ENCODE measurements around the gene SYT10.
"Not testable (repeated sequence)": the region's sequence is repeated elsewhere in the genome, so short reads cannot be mapped to it uniquely, and the experiment has no call there.

The SYT10 gene

GRCh38 chr12:33431648-33432047, 8.0 kb downstream of the SYT10 start:
- no peak overlapping the region for H3K27ac ChIP-seq
- DNase-seq (ENCODE audit: low spot score) = no peak
- H3K4me3 ChIP-seq = no peak overlapping the region
- TF ChIP-seq CTCF (IDR thresholded peaks at IDR 0.05) = no peak

GRCh38 chr12:33429468-33429867, 10.2 kb downstream of the SYT10 start:
- H3K27ac ChIP-seq = no peak overlapping the region
- DNase-seq (ENCODE audit: low spot score) = no peak
- H3K4me3 ChIP-seq = no peak overlapping the region
- no peak for TF ChIP-seq CTCF (IDR thresholded peaks at IDR 0.05)

- DNase-seq (ENCODE audit: low spot score) = no peak
- TF ChIP-seq CTCF (IDR thresholded peaks at IDR 0.05) = no peak
- no peak overlapping the region for H3K27ac ChIP-seq
- no peak overlapping the region for H3K4me3 ChIP-seq
Measured at GRCh38 chr12:33427071-33427470, 12.5 kb downstream of the SYT10 start.

GRCh38 chr12:33423706-33424105, 15.9 kb downstream of the SYT10 start:
- no peak overlapping the region for H3K27ac ChIP-seq
- TF ChIP-seq CTCF (IDR thresholded peaks at IDR 0.05) = no peak

DNA sequence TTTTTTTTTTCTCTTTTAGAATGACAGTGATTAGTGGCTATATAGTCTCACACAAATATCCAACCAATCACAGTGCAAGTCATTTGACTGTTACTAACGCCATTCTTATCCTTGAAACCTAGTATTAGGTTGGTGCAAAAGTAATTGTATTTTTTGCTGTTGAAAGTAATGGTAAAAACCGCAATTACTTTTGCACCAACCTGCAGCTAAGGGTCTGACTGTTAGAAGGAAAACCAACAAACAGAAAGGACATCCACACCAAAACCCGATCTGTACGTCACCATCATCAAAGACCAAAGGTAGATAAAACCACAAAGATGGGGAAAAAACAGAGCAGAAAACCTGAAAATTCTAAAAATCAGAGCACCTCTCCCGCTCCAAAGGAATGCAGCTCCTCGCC, 27.2 kb downstream of the SYT10 start:
- DNase-seq (ENCODE audit: low spot score); H3K27ac ChIP-seq; H3K4me3 ChIP-seq: not testable (repeated sequence)

More at GRCh38 chr12:33423706-33424105, 15.9 kb downstream of the SYT10 start:
- H3K4me3 ChIP-seq = no peak overlapping the region
- DNase-seq (ENCODE audit: low spot score) = no peak

- Histone ChIP-seq H3K4me3 (no peak overlapping the region), H3K27ac (no peak overlapping the region)
- no peak for TF ChIP-seq CTCF (IDR thresholded peaks at IDR 0.05)
- no peak for DNase-seq (ENCODE audit: low spot score)
Measured at GRCh38 chr12:33383503-33383902, 56.1 kb downstream of the SYT10 start.

DNA sequence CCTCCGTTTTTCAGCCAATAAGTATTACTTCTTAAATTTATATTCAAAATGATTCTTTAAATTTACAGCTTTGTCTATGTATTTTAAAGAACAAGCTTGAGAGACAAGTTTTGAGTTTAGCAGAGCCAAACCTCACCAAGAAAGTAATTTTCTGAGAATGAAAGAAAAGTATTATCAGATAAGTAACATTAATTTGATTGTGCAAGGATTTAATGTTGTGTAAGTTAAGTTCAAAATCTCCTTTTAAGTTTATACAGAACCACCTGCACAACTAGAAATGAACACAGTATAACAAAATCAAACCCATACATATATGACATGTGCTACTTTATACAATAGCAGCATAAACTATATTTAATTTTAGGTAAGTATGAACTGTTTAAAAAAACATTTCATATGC, 63.5 kb downstream of the SYT10 start:
- no peak overlapping the region for H3K27ac ChIP-seq
- no peak for TF ChIP-seq CTCF (IDR thresholded peaks at IDR 0.05)

DNA sequence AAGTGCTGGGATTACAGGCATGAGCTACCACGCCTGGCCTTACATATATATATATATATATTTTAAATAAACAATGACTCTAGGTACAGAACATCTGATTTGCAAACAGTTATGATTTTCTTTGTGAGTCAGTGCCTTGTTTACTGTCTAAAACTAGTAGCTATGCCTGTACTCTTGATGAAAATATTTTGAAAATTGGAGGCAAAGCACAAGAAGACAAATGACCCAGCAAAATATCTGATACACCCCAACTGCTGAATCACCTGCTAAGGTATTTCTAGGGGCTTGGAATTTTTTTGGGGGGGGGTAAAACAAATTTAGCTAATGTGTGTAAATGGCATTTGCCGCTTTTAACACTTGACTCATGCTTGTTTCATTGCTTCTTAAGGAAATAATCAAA, 69.3 kb downstream of the SYT10 start:
- no peak for DNase-seq (ENCODE audit: low spot score)
- no peak overlapping the region for H3K27ac ChIP-seq
- no peak for TF ChIP-seq CTCF (IDR thresholded peaks at IDR 0.05)
- H3K4me3 ChIP-seq = no peak overlapping the region

More for the DNA sequence above, 63.5 kb downstream of the SYT10 start:
- no peak overlapping the region for H3K4me3 ChIP-seq
- no peak for DNase-seq (ENCODE audit: low spot score)
